Measurements from ENCODE around the gene FOXP4. TPM values are rescaled to one million over a fixed set of nuclear protein-coding genes. Genes with fewer than 3 reads are reported as not detected.

FOXP4 gene
- total and polyA plus RNA-seq, 9 donors = 2.3 to 37.4 (median 15.5) TPM

- H3K27me3 ChIP-seq = no peaks in the 10 kb centered on the region
- peaks cover 7% of the 10 kb centered on the region for H3K4me1 ChIP-seq (ENCODE audit: insufficient read depth)
- TF ChIP-seq CTCF (IDR thresholded peaks at IDR 0.05) (no peak), POLR2A (IDR thresholded peaks at IDR 0.05) (no peak), EP300 (IDR thresholded peaks at IDR 0.05) (no peak)
- intact Hi-C loops (cut with DNase I) = no loop called here
- peak in 2 of 5 donors; percentile 31 to 38 for DNase-seq
- WGBS, 3 donors = 1 to 3% (median 3%) methylated on average over 31 of the region's 31 CpGs
- no peaks in the 10 kb centered on the region for H3K36me3 ChIP-seq
- no peaks in the 10 kb centered on the region for H3K9me3 ChIP-seq
- peak overlapping the region; percentile 63 to 90 for H3K27ac ChIP-seq
- peak overlapping the region; percentile 42 for H3K4me3 ChIP-seq
These were observed 41.6 kb upstream of the FOXP4 start for GRCh38 chr6:41504466-41505121.

- Histone ChIP-seq H3K27ac (peak overlapping the region in 1 of 2 donors; percentile 90), H3K4me3 (peak overlapping the region; percentile 42), H3K4me1 (ENCODE audit: insufficient read depth) (peaks cover 7% of the 10 kb centered on the region), H3K27me3 (no peaks in the 10 kb centered on the region), H3K9me3 (no peaks in the 10 kb centered on the region), H3K36me3 (no peaks in the 10 kb centered on the region)
- peak; percentile 89 to 94 (median 93) for DNase-seq
- intact Hi-C loops (cut with DNase I) = no loop called here
- 1% methylated on average over 55 to 57 of the region's 57 CpGs for WGBS, 3 donors
- no peak for TF ChIP-seq EP300 (IDR thresholded peaks at IDR 0.05)
- TF ChIP-seq CTCF (IDR thresholded peaks at IDR 0.05) = no peak
- TF ChIP-seq POLR2A (IDR thresholded peaks at IDR 0.05) = no peak
These were observed 40.8 kb upstream of the FOXP4 start for GRCh38 chr6:41505122-41506049.

- intact Hi-C loops (cut with DNase I) = no loop called here
- Histone ChIP-seq H3K4me3 (no peak overlapping the region), H3K27me3 (no peaks in the 10 kb centered on the region), H3K4me1 (ENCODE audit: insufficient read depth) (peaks cover 3% of the 10 kb centered on the region), H3K27ac (no peak overlapping the region), H3K36me3 (no peaks in the 10 kb centered on the region), H3K9me3 (no peaks in the 10 kb centered on the region)
- TF ChIP-seq CTCF (IDR thresholded peaks at IDR 0.05) (no peak), POLR2A (IDR thresholded peaks at IDR 0.05) (no peak), EP300 (IDR thresholded peaks at IDR 0.05) (no peak)
- no peak for DNase-seq
- WGBS, 3 donors = 81 to 92% (median 86%) methylated on average over 6 of the region's 6 CpGs
These were observed 37.7 kb upstream of the FOXP4 start for GRCh38 chr6:41508479-41508878.

- Histone ChIP-seq H3K9me3 (no peaks in the 10 kb centered on the region), H3K36me3 (no peaks in the 10 kb centered on the region), H3K27me3 (no peaks in the 10 kb centered on the region), H3K27ac (no peak overlapping the region), H3K4me3 (no peak overlapping the region), H3K4me1 (ENCODE audit: insufficient read depth) (peaks cover 3% of the 10 kb centered on the region)
- intact Hi-C loops (cut with DNase I) = no loop called here
- TF ChIP-seq CTCF (IDR thresholded peaks at IDR 0.05) (no peak), POLR2A (IDR thresholded peaks at IDR 0.05) (no peak), EP300 (IDR thresholded peaks at IDR 0.05) (no peak)
- WGBS, 3 donors = 27 to 37% (median 30%) methylated on average over 5 of the region's 5 CpGs
- no peak for DNase-seq
These were observed 36.6 kb upstream of the FOXP4 start for GRCh38 chr6:41509580-41509979.
